Activated CD8-positive, alpha-beta T cell treated with anti-CD3 and anti-CD28 coated beads for 36 hours (primary cell): ENCODE data around the gene KIT. TPM values are rescaled to one million over a fixed set of nuclear protein-coding genes. Genes with fewer than 3 reads are reported as not detected.

ENCODE experiments used
- ATAC-seq: fragments of 200-7000 bp; cut with Tn5 transposase; one replicate; pipeline ENCODE4 v1.10.0; 2021; ENCODE audit warnings: mild to moderate bottlenecking, moderate library complexity
- CTCF ChIA-PET: fragments of 350-600 bp; sonication (Branson Sonifier 250); formaldehyde crosslinking; loops from one replicate; lab custom pipeline; 2021; ENCODE audit warnings: antibody characterized with exemption; lab: Charles Lee
- POLR2A ChIA-PET: fragments of 350-600 bp; sonication (Branson Sonifier 250); formaldehyde crosslinking; loops from one replicate; lab custom pipeline; 2021; ENCODE audit warnings: antibody characterized with exemption; lab: Charles Lee
- DNase-seq: peaks from one replicate; pipeline ENCODE4 v3.0.0-alpha.2; 2020
- H3K27ac Mint-ChIP-seq: one replicate; pipeline ENCODE4 v1.8.0; 2021; ENCODE audit warnings: mild to moderate bottlenecking, mixed read lengths
- H3K27me3 Mint-ChIP-seq: one replicate; pipeline ENCODE4 v1.8.0; 2021; ENCODE audit warnings: mixed read lengths
- H3K36me3 Mint-ChIP-seq: one replicate; pipeline ENCODE4 v1.8.0; 2021; ENCODE audit warnings: low read depth, mixed read lengths
- H3K4me1 Mint-ChIP-seq: one replicate; pipeline ENCODE4 v1.8.0; 2021; ENCODE audit warnings: low read depth, mixed read lengths
- H3K4me3 Mint-ChIP-seq: one replicate; pipeline ENCODE4 v1.8.0; 2021; ENCODE audit warnings: mild to moderate bottlenecking, moderate library complexity, mixed read lengths
- H3K9me3 Mint-ChIP-seq: one replicate; pipeline ENCODE4 v1.8.0; 2021; ENCODE audit warnings: mixed read lengths
- CTCF ChIP-seq: fragments of 200-600 bp; IDR thresholded peaks from one replicate; pipeline ENCODE4 v1.8.0; 2022; ENCODE audit warnings: antibody characterized with exemption, mild to moderate bottlenecking
- intact Hi-C: fragments of 100-400 bp; cut with micrococcal nuclease; formaldehyde crosslinking; loops from one replicate; pipeline ENCODE4 v1.10.0; 2022
- total RNA-seq, 2 experiments: library from RNA; stranded (reverse); gene quantifications; one replicate each; pipeline ENCODE4 v1.2.3, GENCODE V29; 2021

KIT gene
- total RNA-seq, 2 experiments from 2014 or later = 0.27 to 0.58 TPM

- intact Hi-C loops = no loop called here
- DNase-seq = no peak
- no peaks in the 10 kb centered on the region for H3K9me3 Mint-ChIP-seq
- CTCF ChIA-PET = no interaction called here
- no peak for ATAC-seq
- TF ChIP-seq CTCF = no peak
- no peaks in the 10 kb centered on the region for H3K4me1 Mint-ChIP-seq
- H3K36me3 Mint-ChIP-seq = no peaks in the 10 kb centered on the region
- POLR2A ChIA-PET = no interaction called here
- H3K27me3 Mint-ChIP-seq = no peaks in the 10 kb centered on the region
- no peak overlapping the region for H3K4me3 Mint-ChIP-seq
- H3K27ac Mint-ChIP-seq = no peak overlapping the region
Observed at GRCh38 chr4:54695337-54695736, 37.6 kb downstream of the KIT start.

- intact Hi-C loops = no loop called here
- ATAC-seq = no peak
- no peaks in the 10 kb centered on the region for H3K4me1 Mint-ChIP-seq
- no peaks in the 10 kb centered on the region for H3K36me3 Mint-ChIP-seq
- no peak overlapping the region for H3K27ac Mint-ChIP-seq
- H3K9me3 Mint-ChIP-seq = no peaks in the 10 kb centered on the region
- H3K27me3 Mint-ChIP-seq = no peaks in the 10 kb centered on the region
- POLR2A ChIA-PET = no interaction called here
- no peak for DNase-seq
- TF ChIP-seq CTCF = no peak
- H3K4me3 Mint-ChIP-seq = no peak overlapping the region
- CTCF ChIA-PET = no interaction called here
Observed at GRCh38 chr4:54695788-54696187, 38.0 kb downstream of the KIT start.

GRCh38 chr4:54696649-54697048 is 38.9 kb downstream of the KIT start:
- ChIA-PET POLR2A (no interaction called here), CTCF (no interaction called here)
- intact Hi-C loops = no loop called here
- Mint-ChIP-seq H3K4me1 (no peaks in the 10 kb centered on the region), H3K27me3 (no peaks in the 10 kb centered on the region), H3K36me3 (no peaks in the 10 kb centered on the region), H3K9me3 (no peaks in the 10 kb centered on the region), H3K27ac (no peak overlapping the region), H3K4me3 (no peak overlapping the region)
- TF ChIP-seq CTCF = no peak
- ATAC-seq = no peak
- DNase-seq = no peak

- peaks cover 1% of the 10 kb centered on the region for H3K27me3 Mint-ChIP-seq
- DNase-seq (no peak), ATAC-seq (no peak)
- H3K4me1 Mint-ChIP-seq = no peaks in the 10 kb centered on the region
- TF ChIP-seq CTCF = no peak
- intact Hi-C loops = no loop called here
- H3K27ac Mint-ChIP-seq = no peak overlapping the region
- H3K9me3 Mint-ChIP-seq = no peaks in the 10 kb centered on the region
- no peak overlapping the region for H3K4me3 Mint-ChIP-seq
- CTCF ChIA-PET = interaction anchor here (1.2 kb wide), 1 partner anchor 18 kb away, joined by 6 read pairs; no protein-coding TSS in a partner anchor
- POLR2A ChIA-PET = no interaction called here
- no peaks in the 10 kb centered on the region for H3K36me3 Mint-ChIP-seq
Observed at GRCh38 chr4:54700986-54701385, 43.2 kb downstream of the KIT start.

- ATAC-seq = no peak
- POLR2A ChIA-PET = no interaction called here
- no peak overlapping the region for H3K27ac Mint-ChIP-seq
- H3K4me1 Mint-ChIP-seq = no peaks in the 10 kb centered on the region
- intact Hi-C loops = no loop called here
- H3K27me3 Mint-ChIP-seq = peaks cover 1% of the 10 kb centered on the region
- H3K36me3 Mint-ChIP-seq = no peaks in the 10 kb centered on the region
- no peak overlapping the region for H3K4me3 Mint-ChIP-seq
- H3K9me3 Mint-ChIP-seq = no peaks in the 10 kb centered on the region
- DNase-seq = no peak
- TF ChIP-seq CTCF = no peak
- CTCF ChIA-PET = no interaction called here
Observed at GRCh38 chr4:54703182-54703581, 45.4 kb downstream of the KIT start.
